ENCODE measurements around the gene NRAP.

NRAP gene

GRCh38 chr10:113647812-113648211, 16.0 kb downstream of the NRAP start (continued):
- TF ChIP-seq, protein P1, sequence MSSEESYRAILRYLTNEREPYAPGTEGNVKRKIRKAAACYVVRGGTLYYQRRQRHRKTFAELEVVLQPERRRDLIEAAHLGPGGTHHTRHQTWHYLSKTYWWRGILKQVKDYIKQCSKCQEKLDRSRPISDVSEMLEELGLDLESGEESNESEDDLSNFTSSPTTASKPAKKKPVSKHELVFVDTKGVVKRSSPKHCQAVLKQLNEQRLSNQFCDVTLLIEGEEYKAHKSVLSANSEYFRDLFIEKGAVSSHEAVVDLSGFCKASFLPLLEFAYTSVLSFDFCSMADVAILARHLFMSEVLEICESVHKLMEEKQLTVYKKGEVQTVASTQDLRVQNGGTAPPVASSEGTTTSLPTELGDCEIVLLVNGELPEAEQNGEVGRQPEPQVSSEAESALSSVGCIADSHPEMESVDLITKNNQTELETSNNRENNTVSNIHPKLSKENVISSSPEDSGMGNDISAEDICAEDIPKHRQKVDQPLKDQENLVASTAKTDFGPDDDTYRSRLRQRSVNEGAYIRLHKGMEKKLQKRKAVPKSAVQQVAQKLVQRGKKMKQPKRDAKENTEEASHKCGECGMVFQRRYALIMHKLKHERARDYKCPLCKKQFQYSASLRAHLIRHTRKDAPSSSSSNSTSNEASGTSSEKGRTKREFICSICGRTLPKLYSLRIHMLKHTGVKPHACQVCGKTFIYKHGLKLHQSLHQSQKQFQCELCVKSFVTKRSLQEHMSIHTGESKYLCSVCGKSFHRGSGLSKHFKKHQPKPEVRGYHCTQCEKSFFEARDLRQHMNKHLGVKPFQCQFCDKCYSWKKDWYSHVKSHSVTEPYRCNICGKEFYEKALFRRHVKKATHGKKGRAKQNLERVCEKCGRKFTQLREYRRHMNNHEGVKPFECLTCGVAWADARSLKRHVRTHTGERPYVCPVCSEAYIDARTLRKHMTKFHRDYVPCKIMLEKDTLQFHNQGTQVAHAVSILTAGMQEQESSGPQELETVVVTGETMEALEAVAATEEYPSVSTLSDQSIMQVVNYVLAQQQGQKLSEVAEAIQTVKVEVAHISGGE (tag by site-specific recombination; conservative IDR thresholded peaks at IDR 0.05; ENCODE audit: low read depth): no peak
- TF ChIP-seq ELK4 (IDR thresholded peaks at IDR 0.05; ENCODE audit: borderline replicate concordance, low read depth, low read length) (no peak), ZNF121 (tag by site-specific recombination; IDR thresholded peaks at IDR 0.05) (no peak)
- TF ChIP-seq, protein P2, sequence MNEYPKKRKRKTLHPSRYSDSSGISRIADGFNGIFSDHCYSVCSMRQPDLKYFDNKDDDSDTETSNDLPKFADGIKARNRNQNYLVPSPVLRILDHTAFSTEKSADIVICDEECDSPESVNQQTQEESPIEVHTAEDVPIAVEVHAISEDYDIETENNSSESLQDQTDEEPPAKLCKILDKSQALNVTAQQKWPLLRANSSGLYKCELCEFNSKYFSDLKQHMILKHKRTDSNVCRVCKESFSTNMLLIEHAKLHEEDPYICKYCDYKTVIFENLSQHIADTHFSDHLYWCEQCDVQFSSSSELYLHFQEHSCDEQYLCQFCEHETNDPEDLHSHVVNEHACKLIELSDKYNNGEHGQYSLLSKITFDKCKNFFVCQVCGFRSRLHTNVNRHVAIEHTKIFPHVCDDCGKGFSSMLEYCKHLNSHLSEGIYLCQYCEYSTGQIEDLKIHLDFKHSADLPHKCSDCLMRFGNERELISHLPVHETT (tag by site-specific recombination; IDR thresholded peaks at IDR 0.05): no peak
- TF ChIP-seq, protein P3, sequence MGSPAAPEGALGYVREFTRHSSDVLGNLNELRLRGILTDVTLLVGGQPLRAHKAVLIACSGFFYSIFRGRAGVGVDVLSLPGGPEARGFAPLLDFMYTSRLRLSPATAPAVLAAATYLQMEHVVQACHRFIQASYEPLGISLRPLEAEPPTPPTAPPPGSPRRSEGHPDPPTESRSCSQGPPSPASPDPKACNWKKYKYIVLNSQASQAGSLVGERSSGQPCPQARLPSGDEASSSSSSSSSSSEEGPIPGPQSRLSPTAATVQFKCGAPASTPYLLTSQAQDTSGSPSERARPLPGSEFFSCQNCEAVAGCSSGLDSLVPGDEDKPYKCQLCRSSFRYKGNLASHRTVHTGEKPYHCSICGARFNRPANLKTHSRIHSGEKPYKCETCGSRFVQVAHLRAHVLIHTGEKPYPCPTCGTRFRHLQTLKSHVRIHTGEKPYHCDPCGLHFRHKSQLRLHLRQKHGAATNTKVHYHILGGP (tag by site-specific recombination; IDR thresholded peaks at IDR 0.05): no peak

- ChIA-PET POLR2A (no interaction called here), CTCF (interaction anchor here (0.5 kb wide), 1 partner anchor 125 kb away, joined by 4 read pairs; no protein-coding TSS in a partner anchor)
- TF ChIP-seq ZNF2 (tag by site-specific recombination; IDR thresholded peaks at IDR 0.05) (no peak), ZNF596 (tag by site-specific recombination; IDR thresholded peaks at IDR 0.05) (no peak), ZNF530 (tag by site-specific recombination; IDR thresholded peaks at IDR 0.05; ENCODE audit: low read depth) (no peak), KLF7 (tag by site-specific recombination; IDR thresholded peaks at IDR 0.05; ENCODE audit: borderline replicate concordance) (no peak), ZNF677 (tag by site-specific recombination; IDR thresholded peaks at IDR 0.05) (no peak), ZNF518A (tag by site-specific recombination; conservative IDR thresholded peaks at IDR 0.05; ENCODE audit: low read depth) (no peak), ZBTB8A (tag by site-specific recombination; IDR thresholded peaks at IDR 0.05) (no peak), YY2 (tag by site-specific recombination; IDR thresholded peaks at IDR 0.05) (no peak), ZNF423 (tag by site-specific recombination; IDR thresholded peaks at IDR 0.05) (no peak), ZNF580 (tag by site-specific recombination; IDR thresholded peaks at IDR 0.05) (no peak)
- TF ChIP-seq, protein P4, sequence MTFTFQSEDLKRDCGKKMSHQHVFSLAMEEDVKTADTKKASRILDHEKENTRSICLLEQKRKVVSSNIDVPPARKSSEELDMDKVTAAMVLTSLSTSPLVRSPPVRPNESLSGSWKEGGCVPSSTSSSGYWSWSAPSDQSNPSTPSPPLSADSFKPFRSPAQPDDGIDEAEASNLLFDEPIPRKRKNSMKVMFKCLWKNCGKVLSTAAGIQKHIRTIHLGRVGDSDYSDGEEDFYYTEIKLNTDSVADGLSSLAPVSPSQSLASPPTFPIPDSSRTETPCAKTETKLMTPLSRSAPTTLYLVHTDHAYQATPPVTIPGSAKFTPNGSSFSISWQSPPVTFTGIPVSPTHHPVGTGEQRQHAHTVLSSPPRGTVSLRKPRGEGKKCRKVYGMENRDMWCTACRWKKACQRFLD (tag by site-specific recombination; IDR thresholded peaks at IDR 0.05): no peak
- TF ChIP-seq, protein P5, sequence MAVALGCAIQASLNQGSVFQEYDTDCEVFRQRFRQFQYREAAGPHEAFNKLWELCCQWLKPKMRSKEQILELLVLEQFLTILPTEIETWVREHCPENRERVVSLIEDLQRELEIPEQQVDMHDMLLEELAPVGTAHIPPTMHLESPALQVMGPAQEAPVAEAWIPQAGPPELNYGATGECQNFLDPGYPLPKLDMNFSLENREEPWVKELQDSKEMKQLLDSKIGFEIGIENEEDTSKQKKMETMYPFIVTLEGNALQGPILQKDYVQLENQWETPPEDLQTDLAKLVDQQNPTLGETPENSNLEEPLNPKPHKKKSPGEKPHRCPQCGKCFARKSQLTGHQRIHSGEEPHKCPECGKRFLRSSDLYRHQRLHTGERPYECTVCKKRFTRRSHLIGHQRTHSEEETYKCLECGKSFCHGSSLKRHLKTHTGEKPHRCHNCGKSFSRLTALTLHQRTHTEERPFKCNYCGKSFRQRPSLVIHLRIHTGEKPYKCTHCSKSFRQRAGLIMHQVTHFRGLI (tag by site-specific recombination; IDR thresholded peaks at IDR 0.05): no peak
- Histone ChIP-seq H3K36me3 (ENCODE audit: control insufficient read depth in 2 of 2, insufficient read depth in 1 of 2, low read length in 2 of 2) (no peaks in the 10 kb centered on the region), H3K27ac (ENCODE audit: extremely low read depth, low read depth, low read length) (no peak overlapping the region), H3K4me3 (ENCODE audit: low read depth, low read length) (no peak overlapping the region), H3K4me1 (ENCODE audit: control insufficient read depth, insufficient read depth, low read length) (peaks cover 11% of the 10 kb centered on the region; the same call in 1 of the 2 replicates), H3K9me3 (ENCODE audit: control insufficient read depth, insufficient read depth, low read depth, low read length) (no peaks in the 10 kb centered on the region)
Observed at GRCh38 chr10:113646336-113647201, 17.3 kb downstream of the NRAP start.

All from HEK293 (cell line).